ENCODE measurements around the gene MSH5. TPM values are rescaled to one million over a fixed set of nuclear protein-coding genes. Genes with fewer than 3 reads are reported as not detected.

Gene MSH5
- total RNA-seq, 3 donors from 2014 or later (not counting 1 experiment from before 2014, with no cell fraction given): 28.2 to 44.6 (median 43.7) TPM

DNA sequence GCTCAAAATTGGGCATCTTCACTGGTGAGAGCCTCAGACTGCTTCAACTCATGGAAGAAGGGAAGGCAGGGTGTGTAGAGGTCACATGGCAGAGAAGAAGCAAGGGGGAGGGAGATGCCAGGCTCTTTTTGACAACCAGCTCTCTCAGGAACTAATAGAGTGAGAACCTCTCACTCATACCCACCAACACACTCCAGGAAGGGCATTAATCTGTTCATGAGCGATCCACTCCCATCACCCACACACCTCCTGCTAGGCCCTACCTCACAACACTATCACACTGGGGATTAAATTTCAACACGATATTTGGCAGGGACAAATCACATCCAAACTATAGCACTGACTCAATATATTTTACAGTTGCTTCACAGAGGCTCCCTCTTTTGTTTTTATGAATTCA lies 2.0 kb downstream of the MSH5 start:
- no peak overlapping the region for H3K4me3 ChIP-seq (ENCODE audit: low read length)
- Mint-ChIP-seq H3K36me3 (no peaks in the 10 kb centered on the region), H3K9me3 (no peaks in the 10 kb centered on the region), H3K27ac (no peak overlapping the region), H3K4me3 (peak overlapping the region; percentile 32), H3K4me1 (peaks cover 42 to 51% of the 10 kb centered on the region in 2 donors), H3K27me3 (ENCODE audit: low read depth in 2 of 2) (no peaks in the 10 kb centered on the region)
- H3K9me3 ChIP-seq (ENCODE audit: control insufficient read depth, insufficient read depth, low read length): no peaks in the 10 kb centered on the region
- H3K27ac ChIP-seq (ENCODE audit: low read length): no peak overlapping the region
- DNase-seq (no peak), ATAC-seq (no peak)
- TF ChIP-seq, protein P1, sequence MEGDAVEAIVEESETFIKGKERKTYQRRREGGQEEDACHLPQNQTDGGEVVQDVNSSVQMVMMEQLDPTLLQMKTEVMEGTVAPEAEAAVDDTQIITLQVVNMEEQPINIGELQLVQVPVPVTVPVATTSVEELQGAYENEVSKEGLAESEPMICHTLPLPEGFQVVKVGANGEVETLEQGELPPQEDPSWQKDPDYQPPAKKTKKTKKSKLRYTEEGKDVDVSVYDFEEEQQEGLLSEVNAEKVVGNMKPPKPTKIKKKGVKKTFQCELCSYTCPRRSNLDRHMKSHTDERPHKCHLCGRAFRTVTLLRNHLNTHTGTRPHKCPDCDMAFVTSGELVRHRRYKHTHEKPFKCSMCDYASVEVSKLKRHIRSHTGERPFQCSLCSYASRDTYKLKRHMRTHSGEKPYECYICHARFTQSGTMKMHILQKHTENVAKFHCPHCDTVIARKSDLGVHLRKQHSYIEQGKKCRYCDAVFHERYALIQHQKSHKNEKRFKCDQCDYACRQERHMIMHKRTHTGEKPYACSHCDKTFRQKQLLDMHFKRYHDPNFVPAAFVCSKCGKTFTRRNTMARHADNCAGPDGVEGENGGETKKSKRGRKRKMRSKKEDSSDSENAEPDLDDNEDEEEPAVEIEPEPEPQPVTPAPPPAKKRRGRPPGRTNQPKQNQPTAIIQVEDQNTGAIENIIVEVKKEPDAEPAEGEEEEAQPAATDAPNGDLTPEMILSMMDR (IDR thresholded peaks at IDR 0.05): no peak
- WGBS (ENCODE audit: insufficient coverage): 96% methylated on average over 2 of the region's 2 CpGs
- H3K36me3 ChIP-seq (ENCODE audit: control insufficient read depth, insufficient read depth, low read length): no peaks in the 10 kb centered on the region
- intact Hi-C loops (cut with micrococcal nuclease): no loop called here
- peaks cover 37% of the 10 kb centered on the region for H3K4me1 ChIP-seq (ENCODE audit: control insufficient read depth, insufficient read depth, low read length)
- H3K27me3 ChIP-seq (ENCODE audit: control insufficient read depth, insufficient read depth, low read length): no peaks in the 10 kb centered on the region

DNA sequence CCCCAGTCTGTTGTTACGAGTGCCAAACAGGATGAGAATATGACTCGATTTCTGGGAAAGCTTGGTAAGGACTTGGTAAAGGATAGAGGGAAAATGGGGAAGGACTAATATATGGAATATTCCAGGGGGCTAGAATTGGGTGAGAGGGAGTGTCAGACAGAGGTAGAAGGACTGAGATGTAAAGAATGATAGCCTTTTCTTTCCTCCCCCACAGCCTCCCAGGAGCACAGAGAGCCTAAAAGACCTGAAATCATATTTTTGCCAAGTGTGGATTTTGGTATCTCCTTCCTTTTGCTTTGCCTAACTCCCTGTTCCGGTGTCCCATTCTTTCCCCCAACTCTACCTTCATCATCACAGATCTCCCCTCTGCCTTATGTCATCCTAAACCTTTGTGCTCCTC lies 3.1 kb downstream of the MSH5 start:
- H3K4me3 ChIP-seq (ENCODE audit: low read length): no peak overlapping the region
- Mint-ChIP-seq H3K9me3 (no peaks in the 10 kb centered on the region), H3K4me3 (no peak overlapping the region), H3K4me1 (peaks cover 31 to 40% of the 10 kb centered on the region in 2 donors), H3K36me3 (no peaks in the 10 kb centered on the region), H3K27ac (peak overlapping the region in 1 of 2 donors; percentile 17), H3K27me3 (ENCODE audit: low read depth in 2 of 2) (no peaks in the 10 kb centered on the region)
- no peak for DNase-seq
- H3K4me1 ChIP-seq (ENCODE audit: control insufficient read depth, insufficient read depth, low read length): peaks cover 27% of the 10 kb centered on the region
- 99% methylated on average over 3 of the region's 3 CpGs for WGBS (ENCODE audit: insufficient coverage)
- no peaks in the 10 kb centered on the region for H3K27me3 ChIP-seq (ENCODE audit: control insufficient read depth, insufficient read depth, low read length)
- no peaks in the 10 kb centered on the region for H3K9me3 ChIP-seq (ENCODE audit: control insufficient read depth, insufficient read depth, low read length)
- H3K27ac ChIP-seq (ENCODE audit: low read length): no peak overlapping the region
- no peak for ATAC-seq
- H3K36me3 ChIP-seq (ENCODE audit: control insufficient read depth, insufficient read depth, low read length): no peaks in the 10 kb centered on the region
- TF ChIP-seq, protein P1 (IDR thresholded peaks at IDR 0.05): no peak
- intact Hi-C loops (cut with micrococcal nuclease): no loop called here

DNA sequence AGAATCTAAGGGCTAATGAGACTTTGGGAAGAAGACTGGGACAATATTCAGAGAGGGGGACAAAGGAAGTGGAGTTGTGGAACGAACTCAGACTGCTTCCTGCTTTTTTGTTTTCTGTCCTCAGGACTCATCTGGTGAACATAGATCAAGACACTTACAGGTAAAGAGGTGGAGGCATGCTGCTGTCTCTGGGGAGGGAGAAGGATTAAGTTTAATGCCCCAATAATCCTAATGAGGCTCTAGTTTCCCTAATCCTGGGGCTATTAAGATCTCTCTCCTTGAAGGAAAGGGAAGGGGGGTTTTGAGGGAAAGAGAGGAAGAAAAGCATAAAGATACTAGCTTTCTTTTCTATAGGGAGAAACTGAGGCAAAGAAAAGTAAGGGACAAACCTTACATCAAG lies 4.6 kb downstream of the MSH5 start:
- Mint-ChIP-seq H3K27me3 (ENCODE audit: low read depth in 2 of 2) (no peaks in the 10 kb centered on the region), H3K4me3 (no peak overlapping the region), H3K36me3 (no peaks in the 10 kb centered on the region), H3K9me3 (no peaks in the 10 kb centered on the region), H3K4me1 (peaks cover 16 to 25% of the 10 kb centered on the region in 2 donors), H3K27ac (no peak overlapping the region)
- Histone ChIP-seq H3K4me3 (ENCODE audit: low read length) (no peak overlapping the region), H3K9me3 (ENCODE audit: control insufficient read depth, insufficient read depth, low read length) (no peaks in the 10 kb centered on the region), H3K27me3 (ENCODE audit: control insufficient read depth, insufficient read depth, low read length) (no peaks in the 10 kb centered on the region), H3K27ac (ENCODE audit: low read length) (no peak overlapping the region), H3K4me1 (ENCODE audit: control insufficient read depth, insufficient read depth, low read length) (peaks cover 12% of the 10 kb centered on the region), H3K36me3 (ENCODE audit: control insufficient read depth, insufficient read depth, low read length) (no peaks in the 10 kb centered on the region)
- 57% methylated on average over 1 of the region's 1 CpG for WGBS (ENCODE audit: insufficient coverage)
- TF ChIP-seq, protein P1 (IDR thresholded peaks at IDR 0.05): no peak
- intact Hi-C loops (cut with micrococcal nuclease): no loop called here
- ATAC-seq (no peak), DNase-seq (no peak)

DNA sequence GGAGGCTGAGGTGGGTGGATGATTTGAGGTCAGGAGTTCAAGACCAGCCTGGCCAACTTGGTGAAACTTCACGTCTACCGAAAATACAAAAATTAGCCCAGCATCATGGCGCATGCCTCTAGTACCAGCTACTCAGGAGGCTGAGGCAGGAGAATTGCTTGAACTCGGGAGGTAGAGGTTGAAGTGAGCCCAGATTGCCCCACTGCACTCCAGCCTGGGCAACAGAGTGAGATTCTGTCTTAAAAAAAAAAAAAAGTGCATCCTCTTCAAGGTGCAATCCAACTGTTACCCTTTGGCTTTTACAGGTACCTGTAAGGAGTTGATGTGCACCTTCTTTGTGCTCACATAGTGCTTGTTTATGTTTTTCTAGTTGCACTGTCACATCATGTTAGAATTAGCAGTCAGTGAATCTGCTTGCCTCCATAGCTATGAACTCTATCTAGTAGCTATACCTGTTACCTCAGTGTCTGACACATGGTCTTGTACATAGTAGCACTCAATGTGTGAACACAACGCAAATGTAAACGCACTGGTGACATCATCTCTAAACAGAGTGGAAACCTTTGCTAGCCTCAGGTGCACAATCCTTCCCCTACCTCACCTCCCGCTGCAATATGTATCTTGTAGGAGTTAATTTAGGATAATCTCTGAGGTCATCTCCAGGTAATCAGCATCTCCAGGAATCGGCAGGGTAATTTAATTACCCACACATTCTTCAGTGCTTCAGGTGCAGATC lies 9.7 kb downstream of the MSH5 start:
- no peaks in the 10 kb centered on the region for H3K27me3 Mint-ChIP-seq (ENCODE audit: low read depth in 2 of 2)
- H3K4me1 ChIP-seq (ENCODE audit: control insufficient read depth, insufficient read depth, low read length): no peaks in the 10 kb centered on the region
- H3K36me3 Mint-ChIP-seq: no peaks in the 10 kb centered on the region
- TF ChIP-seq, protein P1 (IDR thresholded peaks at IDR 0.05): no peak
- 97% methylated on average over 6 of the region's 8 CpGs for WGBS (ENCODE audit: insufficient coverage)
- ATAC-seq (no peak), DNase-seq (no peak)
- H3K4me3 ChIP-seq (ENCODE audit: low read length): no peak overlapping the region
- H3K27me3 ChIP-seq (ENCODE audit: control insufficient read depth, insufficient read depth, low read length): no peaks in the 10 kb centered on the region
- intact Hi-C loops (cut with micrococcal nuclease): no loop called here
- H3K27ac Mint-ChIP-seq: no peak overlapping the region
- no peaks in the 10 kb centered on the region for H3K36me3 ChIP-seq (ENCODE audit: control insufficient read depth, insufficient read depth, low read length)
- H3K27ac ChIP-seq (ENCODE audit: low read length): no peak overlapping the region
- no peaks in the 10 kb centered on the region for H3K4me1 Mint-ChIP-seq
- H3K4me3 Mint-ChIP-seq: no peak overlapping the region
- no peaks in the 10 kb centered on the region for H3K9me3 ChIP-seq (ENCODE audit: control insufficient read depth, insufficient read depth, low read length)
- H3K9me3 Mint-ChIP-seq: no peaks in the 10 kb centered on the region
